SJSA1 (cell line): ENCODE data around the gene PHACTR2. TPM values are rescaled to one million over a fixed set of nuclear protein-coding genes. Genes with fewer than 3 reads are reported as not detected.
A peak's percentile ranks its signal among the peaks of the same experiment; 100 is the strongest.

ENCODE experiments used
- DNase-seq, 2 experiments: peaks; one replicate each; pipeline ENCODE4 v3.0.0-alpha.2; 2015 to 2020; ENCODE audit warnings: low spot score in 2 of 2, low read depth in 1 of 2
- H3K27ac ChIP-seq: fragments of 250-450 bp; sonication (Bioruptor Pico); 2 replicates; pipeline ENCODE4 v1.5.1; 2020; ENCODE audit warnings: mild to moderate bottlenecking, moderate library complexity
- H3K27me3 ChIP-seq: fragments of 250-450 bp; sonication (Bioruptor Pico); replicated peaks from 2 replicates; pipeline ENCODE4 v1.5.1; 2020; ENCODE audit warnings: mild to moderate bottlenecking, moderate library complexity
- H3K36me3 ChIP-seq: fragments of 250-450 bp; sonication (Bioruptor Pico); 2 replicates; pipeline ENCODE4 v1.5.1; 2020; ENCODE audit warnings: mild to moderate bottlenecking
- H3K4me1 ChIP-seq: fragments of 250-450 bp; sonication (Bioruptor Pico); replicated peaks from 2 replicates; pipeline ENCODE4 v1.6.1; 2021; ENCODE audit warnings: mild to moderate bottlenecking
- H3K4me3 ChIP-seq: fragments of 250-450 bp; sonication (Bioruptor Pico); 2 replicates; pipeline ENCODE4 v1.5.1; 2020; ENCODE audit warnings: mild to moderate bottlenecking
- H3K9me3 ChIP-seq: fragments of 250-450 bp; sonication (Bioruptor Pico); replicated peaks from 2 replicates; pipeline ENCODE4 v1.5.1; 2020; ENCODE audit warnings: mild to moderate bottlenecking
- total RNA-seq: library from RNA; depleted of rRNA; stranded (reverse); fragments of >200 nt; shearing (Covaris generic); gene quantifications from 2 replicates; pipeline ENCODE4 v1.2.3, GENCODE V29; 2014

The PHACTR2 gene
- total RNA-seq, 1 experiment from 2014 or later = 75.1 TPM

GRCh38 chr6:143817621-143818020 is 139.9 kb downstream of the PHACTR2 start:
- H3K27ac ChIP-seq = no peak overlapping the region
- no peak for DNase-seq
- H3K36me3 ChIP-seq = peaks cover 3% of the 10 kb centered on the region; the same call in 1 of the 2 replicates
- H3K9me3 ChIP-seq = no peaks in the 10 kb centered on the region
- peaks cover 3% of the 10 kb centered on the region for H3K4me1 ChIP-seq
- H3K4me3 ChIP-seq = no peak overlapping the region
- no peaks in the 10 kb centered on the region for H3K27me3 ChIP-seq

- Histone ChIP-seq H3K4me3 (no peak overlapping the region), H3K27me3 (no peaks in the 10 kb centered on the region), H3K4me1 (peaks cover 27% of the 10 kb centered on the region), H3K27ac (no peak overlapping the region), H3K9me3 (no peaks in the 10 kb centered on the region), H3K36me3 (peaks cover 12% of the 10 kb centered on the region)
- DNase-seq = no peak
Measured at GRCh38 chr6:143821359-143821758, 143.6 kb downstream of the PHACTR2 start.

- H3K4me3 ChIP-seq = no peak overlapping the region
- H3K9me3 ChIP-seq = no peaks in the 10 kb centered on the region
- no peak overlapping the region for H3K27ac ChIP-seq
- peaks cover 18% of the 10 kb centered on the region for H3K36me3 ChIP-seq
- no peaks in the 10 kb centered on the region for H3K27me3 ChIP-seq
- peaks cover 27% of the 10 kb centered on the region for H3K4me1 ChIP-seq
- DNase-seq = peak in 1 of 2 experiments; percentile 26
Measured at GRCh38 chr6:143822584-143823024, 144.8 kb downstream of the PHACTR2 start.

- no peak overlapping the region for H3K27ac ChIP-seq
- no peaks in the 10 kb centered on the region for H3K27me3 ChIP-seq
- peaks cover 18% of the 10 kb centered on the region for H3K36me3 ChIP-seq
- no peak overlapping the region for H3K4me3 ChIP-seq
- no peaks in the 10 kb centered on the region for H3K9me3 ChIP-seq
- peaks cover 27% of the 10 kb centered on the region for H3K4me1 ChIP-seq
- DNase-seq = no peak
Measured at GRCh38 chr6:143823548-143823947, 145.8 kb downstream of the PHACTR2 start.

GRCh38 chr6:143828572-143828971 is 150.8 kb downstream of the PHACTR2 start:
- Histone ChIP-seq H3K4me1 (peaks cover 14% of the 10 kb centered on the region), H3K4me3 (no peak overlapping the region), H3K9me3 (no peaks in the 10 kb centered on the region), H3K36me3 (peaks cover 21% of the 10 kb centered on the region), H3K27me3 (no peaks in the 10 kb centered on the region), H3K27ac (no peak overlapping the region)
- DNase-seq = no peak

GRCh38 chr6:143836150-143836549 is 158.4 kb downstream of the PHACTR2 start:
- H3K4me3 ChIP-seq = no peak overlapping the region
- no peaks in the 10 kb centered on the region for H3K9me3 ChIP-seq
- H3K4me1 ChIP-seq = no peaks in the 10 kb centered on the region
- DNase-seq = no peak
- no peak overlapping the region for H3K27ac ChIP-seq
- no peaks in the 10 kb centered on the region for H3K27me3 ChIP-seq
- no peaks in the 10 kb centered on the region for H3K36me3 ChIP-seq

GRCh38 chr6:143838395-143838794 is 160.6 kb downstream of the PHACTR2 start:
- DNase-seq = no peak
- no peak overlapping the region for H3K4me3 ChIP-seq
- no peaks in the 10 kb centered on the region for H3K27me3 ChIP-seq
- peaks cover 4% of the 10 kb centered on the region; the same call in 1 of the 2 replicates for H3K4me1 ChIP-seq
- H3K36me3 ChIP-seq = peaks cover 2% of the 10 kb centered on the region
- H3K27ac ChIP-seq = no peak overlapping the region
- no peaks in the 10 kb centered on the region for H3K9me3 ChIP-seq

- Histone ChIP-seq H3K27me3 (no peaks in the 10 kb centered on the region), H3K36me3 (peaks cover 10% of the 10 kb centered on the region), H3K27ac (no peak overlapping the region), H3K4me1 (peaks cover 8% of the 10 kb centered on the region), H3K9me3 (no peaks in the 10 kb centered on the region), H3K4me3 (no peak overlapping the region)
- no peak for DNase-seq
Measured at GRCh38 chr6:143839196-143839595, 161.4 kb downstream of the PHACTR2 start.

- DNase-seq = no peak
- Histone ChIP-seq H3K27ac (no peak overlapping the region), H3K9me3 (no peaks in the 10 kb centered on the region), H3K27me3 (no peaks in the 10 kb centered on the region), H3K4me3 (no peak overlapping the region), H3K36me3 (peaks cover 24% of the 10 kb centered on the region), H3K4me1 (peaks cover 9% of the 10 kb centered on the region)
Measured at GRCh38 chr6:143840595-143841265, 163.0 kb downstream of the PHACTR2 start.

GRCh38 chr6:143842461-143842901 is 164.7 kb downstream of the PHACTR2 start:
- no peak for DNase-seq
- H3K27me3 ChIP-seq = no peaks in the 10 kb centered on the region
- peak overlapping the region; percentile 91 for H3K27ac ChIP-seq
- peak overlapping the region; percentile 83 for H3K4me3 ChIP-seq
- peaks cover 9% of the 10 kb centered on the region for H3K4me1 ChIP-seq
- H3K36me3 ChIP-seq = peaks cover 41% of the 10 kb centered on the region
- no peaks in the 10 kb centered on the region for H3K9me3 ChIP-seq

- peak; percentile 92 to 96 for DNase-seq
- Histone ChIP-seq H3K9me3 (no peaks in the 10 kb centered on the region), H3K4me3 (peak within 1 kb of the TSS; percentile 83), H3K36me3 (peaks cover 47% of the 10 kb centered on the region), H3K27ac (peak within 1 kb of the TSS; percentile 91), H3K4me1 (peaks cover 9% of the 10 kb centered on the region), H3K27me3 (no peaks in the 10 kb centered on the region)
Measured at GRCh38 chr6:143842902-143843676, 165.3 kb downstream of the PHACTR2 start, which contains the start of gene LTV1. TSS of gene LTV1 (plus strand) at chr6:143843338. CDS start at chr6:143843478, 140 bp downstream.

- no peak for DNase-seq
- H3K4me1 ChIP-seq = peaks cover 9% of the 10 kb centered on the region
- H3K36me3 ChIP-seq = peaks cover 53% of the 10 kb centered on the region
- peak overlapping the region; percentile 91 for H3K27ac ChIP-seq
- H3K4me3 ChIP-seq = peak overlapping the region; percentile 83
- H3K27me3 ChIP-seq = no peaks in the 10 kb centered on the region
- no peaks in the 10 kb centered on the region for H3K9me3 ChIP-seq
Measured at GRCh38 chr6:143843677-143843999, 165.9 kb downstream of the PHACTR2 start.

- DNase-seq = peak in 1 of 2 experiments; percentile 31
- H3K36me3 ChIP-seq = peaks cover 56% of the 10 kb centered on the region
- no peaks in the 10 kb centered on the region for H3K9me3 ChIP-seq
- H3K27ac ChIP-seq = peak overlapping the region; percentile 91
- peak overlapping the region; percentile 83 for H3K4me3 ChIP-seq
- peaks cover 9% of the 10 kb centered on the region for H3K4me1 ChIP-seq
- no peaks in the 10 kb centered on the region for H3K27me3 ChIP-seq
Measured at GRCh38 chr6:143844006-143844405, 166.2 kb downstream of the PHACTR2 start.

- Histone ChIP-seq H3K4me1 (peaks cover 9% of the 10 kb centered on the region), H3K36me3 (peaks cover 67% of the 10 kb centered on the region), H3K4me3 (no peak overlapping the region), H3K9me3 (no peaks in the 10 kb centered on the region), H3K27ac (no peak overlapping the region), H3K27me3 (no peaks in the 10 kb centered on the region)
- DNase-seq = no peak
Measured at GRCh38 chr6:143845033-143845432, 167.3 kb downstream of the PHACTR2 start.
